Astrocyte (in vitro differentiated cells and primary cell): ENCODE results near the gene NTM.

Source experiments
- CTCF ChIP-seq: IDR thresholded peaks from 2 replicates; pipeline ENCODE4 v1.5.1; 2011; ENCODE audit warnings: low read depth, mild to moderate bottlenecking, inconsistent platforms, low read length, moderate library complexity; ENCODE audit not compliant: insufficient read depth
- EZH2 ChIP-seq: IDR thresholded peaks from 2 replicates; pipeline ENCODE4 v1.6.1; 2012; ENCODE audit warnings: mild to moderate bottlenecking, low read length, inconsistent platforms; ENCODE audit not compliant: insufficient read depth

- TF ChIP-seq CTCF = no peak
- no peak for TF ChIP-seq EZH2
Measured at GRCh38 chr11:132251061-132251460, 880.6 kb downstream of the NTM start.
